CD4-positive, alpha-beta memory T cell (primary cell): ENCODE results near the gene NFKBIA. TPM values are rescaled to one million over a fixed set of nuclear protein-coding genes. Genes with fewer than 3 reads are reported as not detected.

Experiments used
- CTCF ChIA-PET: fragments of 350-600 bp; sonication (Branson Sonifier 250); formaldehyde crosslinking; loops from one replicate; lab custom pipeline; 2021; ENCODE audit warnings: inconsistent platforms; ENCODE audit not compliant: partially characterized antibody; lab: Charles Lee
- POLR2A ChIA-PET: fragments of 350-600 bp; sonication (Branson Sonifier 250); formaldehyde crosslinking; loops from one replicate; lab custom pipeline; 2021; ENCODE audit not compliant: partially characterized antibody; lab: Charles Lee
- DNase-seq, 5 donors: peaks; one replicate each; pipeline versions ENCODE4 v3.0.0 to v3.0.0-alpha.2; 2020 to 2022; ENCODE audit warnings: mixed read lengths in 1 of 5
- H3K27ac ChIP-seq: one replicate; pipeline ENCODE4 v1.7.0; 2013; ENCODE audit warnings: low read depth, low read length
- H3K27me3 ChIP-seq: 2 replicates; pipeline ENCODE4 v1.7.0; 2013; ENCODE audit warnings: mild to moderate bottlenecking, low read length, moderate library complexity; ENCODE audit not compliant: insufficient read depth
- H3K36me3 ChIP-seq: 2 replicates; pipeline ENCODE4 v1.7.0; 2013; ENCODE audit warnings: mild to moderate bottlenecking, low read length, moderate library complexity; ENCODE audit not compliant: insufficient read depth
- H3K4me1 ChIP-seq: 2 replicates; pipeline ENCODE4 v1.7.0; 2013; ENCODE audit warnings: mild to moderate bottlenecking, low read length, moderate library complexity; ENCODE audit not compliant: insufficient read depth
- H3K4me3 ChIP-seq, 2 donors: one replicate each; pipeline ENCODE4 v1.7.0; 2013; ENCODE audit warnings: low read length in 2 of 2, mild to moderate bottlenecking in 1 of 2
- H3K9me3 ChIP-seq, 2 donors: one replicate each; pipeline ENCODE4 v1.7.0; 2013; ENCODE audit warnings: low read length in 2 of 2, control low read depth in 1 of 2; ENCODE audit not compliant: control insufficient read depth in 1 of 2
- H3K27ac Mint-ChIP-seq, 7 donors: one replicate each; pipeline ENCODE4 v1.8.0; 2020 to 2021; ENCODE audit warnings: mixed read lengths in 7 of 7, mild to moderate bottlenecking in 6 of 7, inconsistent platforms in 3 of 7, moderate library complexity in 3 of 7
- H3K27me3 Mint-ChIP-seq, 2 donors: one replicate each; pipeline ENCODE4 v1.8.0; 2020 to 2021; ENCODE audit warnings: mixed read lengths in 2 of 2
- H3K36me3 Mint-ChIP-seq, 2 donors: one replicate each; pipeline ENCODE4 v1.8.0; 2020 to 2021; ENCODE audit warnings: mixed read lengths in 2 of 2, inconsistent platforms in 1 of 2, mild to moderate bottlenecking in 1 of 2
- H3K4me1 Mint-ChIP-seq, 4 donors: one replicate each; pipeline ENCODE4 v1.8.0; 2020 to 2021; ENCODE audit warnings: mixed read lengths in 4 of 4, mild to moderate bottlenecking in 1 of 4
- H3K4me3 Mint-ChIP-seq, 8 donors: one replicate each; pipeline ENCODE4 v1.8.0; 2020 to 2021; ENCODE audit warnings: mixed read lengths in 8 of 8, mild to moderate bottlenecking in 7 of 8, moderate library complexity in 6 of 8, inconsistent platforms in 3 of 8
- H3K9me3 Mint-ChIP-seq, 8 donors: one replicate each; pipeline ENCODE4 v1.8.0; 2020 to 2021; ENCODE audit warnings: mixed read lengths in 8 of 8, mild to moderate bottlenecking in 5 of 8, inconsistent platforms in 3 of 8, moderate library complexity in 1 of 8
- intact Hi-C: fragments of 100-400 bp; cut with micrococcal nuclease; formaldehyde crosslinking; loops from one replicate; pipeline ENCODE4 v1.15.1; 2023
- polyA plus RNA-seq, 2 donors: library from polyadenylated mRNA; unstranded; fragments of 300-500 nt; fragmentation: Illumina TruSeq; gene quantifications; one replicate each; pipeline ENCODE4 v1.2.3, GENCODE V29; 2021
- total RNA-seq, 2 experiments: library from RNA; stranded (reverse); gene quantifications; one replicate each; pipeline ENCODE4 v1.2.3, GENCODE V29; 2021

Gene NFKBIA
- total and polyA plus RNA-seq, 4 experiments from 2014 or later = 119 to 833 (median 227) TPM

DNA sequence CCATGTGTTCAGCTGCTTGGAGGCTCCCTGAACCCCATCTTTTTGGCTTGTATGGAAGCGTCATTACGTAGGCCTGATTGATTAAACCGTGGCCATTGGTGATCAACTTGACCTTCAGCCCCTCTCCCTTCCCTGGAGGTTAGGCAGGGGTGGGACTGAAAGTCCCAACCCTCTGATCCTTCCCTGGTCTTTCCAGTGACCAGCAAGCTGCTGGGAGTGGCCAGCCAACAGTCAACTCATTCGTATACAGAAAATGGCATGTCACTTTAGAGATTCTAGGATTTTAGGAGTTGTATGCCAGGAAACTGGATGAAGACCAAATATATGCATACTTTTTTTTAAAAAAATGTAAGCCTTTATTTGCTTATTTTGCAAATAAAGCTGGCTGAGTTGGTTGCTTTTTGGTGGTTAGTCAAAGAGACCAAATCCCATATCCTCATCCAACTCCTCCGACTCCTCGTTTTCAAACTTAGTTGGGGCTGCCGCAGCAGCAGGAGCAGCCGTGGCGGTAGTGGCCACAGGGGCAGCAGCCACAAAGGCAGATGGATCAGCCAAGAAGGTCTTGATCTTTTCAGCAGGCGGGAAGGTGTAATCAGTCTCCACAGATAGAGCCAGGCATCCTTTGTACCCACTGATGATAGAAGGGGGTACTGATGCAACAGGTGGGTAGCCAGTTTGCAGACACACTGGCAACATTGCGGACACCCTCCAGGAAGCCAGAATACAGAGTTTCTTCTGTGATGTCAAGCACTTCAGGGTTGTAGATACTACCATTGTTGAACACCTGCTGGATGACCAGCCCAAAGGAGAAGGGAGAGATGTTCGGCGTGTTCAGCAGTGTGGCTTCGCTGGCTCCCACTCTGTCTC, 16.6 kb downstream of the NFKBIA start:
- Histone ChIP-seq H3K27ac (no peak overlapping the region), H3K4me3 (no peak overlapping the region), H3K27me3 (no peaks in the 10 kb centered on the region), H3K4me1 (no peaks in the 10 kb centered on the region), H3K36me3 (no peaks in the 10 kb centered on the region), H3K9me3 (no peaks in the 10 kb centered on the region)
- CTCF ChIA-PET = interaction anchor here (1.1 kb wide), 1 partner anchor 18 kb away, joined by 4 read pairs; no protein-coding TSS in a partner anchor
- intact Hi-C loops = no loop called here
- Mint-ChIP-seq H3K4me3 (no peak overlapping the region), H3K27ac (peak overlapping the region in 1 of 7 donors; percentile 60), H3K9me3 (no peaks in the 10 kb centered on the region), H3K4me1 (peaks cover 0 to 4% (median 0%) of the 10 kb centered on the region in 4 donors), H3K27me3 (no peaks in the 10 kb centered on the region), H3K36me3 (no peaks in the 10 kb centered on the region)
- POLR2A ChIA-PET = no interaction called here
- no peak for DNase-seq

DNA sequence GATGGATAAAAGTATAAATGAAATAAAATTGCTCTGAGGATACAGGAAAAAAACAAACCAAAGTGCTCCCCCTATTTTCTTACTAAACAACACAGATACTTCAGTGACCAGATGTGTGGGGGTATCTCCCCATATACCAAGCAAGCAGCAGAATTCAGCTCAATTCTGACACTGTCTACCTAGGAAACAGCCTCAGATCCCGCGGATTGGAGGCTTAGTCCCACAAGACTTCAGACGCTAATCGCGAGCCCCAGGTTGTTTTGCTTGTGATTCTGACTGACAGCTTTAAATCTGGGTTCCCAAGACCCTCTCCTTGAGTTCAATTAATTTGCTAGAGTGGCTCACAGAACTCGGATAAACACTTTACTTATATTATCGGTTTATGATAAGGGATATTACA, 17.3 kb downstream of the NFKBIA start:
- Mint-ChIP-seq H3K27me3 (no peaks in the 10 kb centered on the region), H3K27ac (no peak overlapping the region), H3K4me3 (no peak overlapping the region), H3K9me3 (no peaks in the 10 kb centered on the region), H3K4me1 (peaks cover 0 to 4% (median 0%) of the 10 kb centered on the region in 4 donors), H3K36me3 (no peaks in the 10 kb centered on the region)
- DNase-seq = no peak
- ChIA-PET POLR2A (no interaction called here), CTCF (interaction anchor here (1.1 kb wide), 1 partner anchor 18 kb away, joined by 4 read pairs; no protein-coding TSS in a partner anchor)
- H3K9me3 ChIP-seq = no peaks in the 10 kb centered on the region
- H3K4me1 ChIP-seq = no peaks in the 10 kb centered on the region
- no peak overlapping the region for H3K27ac ChIP-seq
- H3K36me3 ChIP-seq = no peaks in the 10 kb centered on the region
- H3K27me3 ChIP-seq = no peaks in the 10 kb centered on the region
- intact Hi-C loops = no loop called here
- H3K4me3 ChIP-seq = no peak overlapping the region

DNA sequence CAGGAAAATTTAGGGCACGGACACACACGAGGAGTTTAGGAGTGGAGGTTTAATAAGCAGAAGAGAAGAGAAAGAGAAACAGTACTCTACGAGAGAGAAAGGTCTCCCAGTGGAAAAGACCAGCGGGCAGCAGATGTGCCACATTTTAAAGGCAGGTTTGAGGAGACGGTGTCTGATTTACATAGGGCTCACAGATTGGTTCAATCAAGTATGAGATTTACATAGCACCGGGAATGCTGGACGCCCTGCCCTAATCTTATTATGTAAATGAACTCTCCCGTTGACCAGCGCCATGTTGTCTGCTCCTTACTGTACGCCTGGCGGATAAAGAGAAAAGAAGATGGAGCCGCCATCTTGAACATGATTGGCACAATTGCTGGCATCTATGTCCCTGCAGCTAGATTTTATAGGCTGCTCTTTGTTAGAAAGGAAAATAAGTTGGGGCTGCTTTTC, 17.9 kb downstream of the NFKBIA start:
- no peaks in the 10 kb centered on the region for H3K36me3 ChIP-seq
- ChIA-PET POLR2A (no interaction called here), CTCF (no interaction called here)
- Mint-ChIP-seq H3K27me3 (no peaks in the 10 kb centered on the region), H3K27ac (peak overlapping the region in 1 of 7 donors; percentile 68), H3K36me3 (no peaks in the 10 kb centered on the region), H3K4me3 (no peak overlapping the region), H3K9me3 (no peaks in the 10 kb centered on the region), H3K4me1 (peaks cover 0 to 4% (median 0%) of the 10 kb centered on the region in 4 donors)
- H3K4me1 ChIP-seq = no peaks in the 10 kb centered on the region
- H3K4me3 ChIP-seq = no peak overlapping the region
- H3K27me3 ChIP-seq = no peaks in the 10 kb centered on the region
- H3K9me3 ChIP-seq = no peaks in the 10 kb centered on the region
- H3K27ac ChIP-seq = no peak overlapping the region
- DNase-seq = no peak
- intact Hi-C loops = no loop called here

DNA sequence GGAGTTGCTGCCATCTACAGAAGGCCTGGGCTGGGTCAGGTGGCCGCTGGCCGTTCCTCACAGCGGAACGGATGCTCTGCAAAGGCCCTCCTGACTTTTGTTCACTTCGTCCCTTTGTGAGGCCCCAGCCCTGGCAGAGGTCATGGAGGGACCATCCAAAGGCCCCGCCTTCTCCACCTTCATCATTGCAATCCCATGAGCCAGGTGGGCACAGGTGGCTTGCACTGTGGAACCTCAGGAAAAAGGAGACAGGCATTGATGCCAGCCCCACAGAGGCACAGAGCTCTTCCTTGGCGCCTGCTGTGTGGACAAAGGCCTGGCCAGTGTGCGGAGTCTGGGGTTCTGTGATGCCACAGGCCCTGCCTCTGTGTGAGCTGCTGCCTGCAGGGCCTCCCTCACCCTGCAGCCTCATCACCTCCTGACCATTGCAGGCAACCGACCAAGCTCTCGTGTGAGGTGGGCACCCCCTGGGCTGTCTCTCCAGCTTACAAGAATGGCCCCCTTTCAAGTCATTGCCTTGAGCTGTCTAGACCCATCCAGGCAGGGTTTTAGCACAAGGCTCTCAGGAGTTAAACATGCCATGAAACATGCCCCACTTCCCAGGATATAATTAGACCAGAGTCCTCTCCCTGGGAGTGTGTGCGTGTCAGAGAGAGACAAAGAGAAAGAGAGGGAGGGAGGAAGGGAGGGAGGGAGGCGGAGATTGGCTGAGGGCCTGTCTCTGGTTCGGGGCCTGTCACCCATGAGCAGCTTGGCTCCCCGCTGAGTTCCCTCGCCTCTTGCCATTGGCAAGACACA, 19.3 kb downstream of the NFKBIA start:
- ChIA-PET CTCF (interaction anchor here (0.9 kb wide), 1 partner anchor 80 kb away, joined by 3 read pairs; no protein-coding TSS in a partner anchor), POLR2A (no interaction called here)
- H3K4me1 ChIP-seq = no peaks in the 10 kb centered on the region
- H3K27ac Mint-ChIP-seq = no peak overlapping the region
- peaks cover 0 to 4% (median 0%) of the 10 kb centered on the region in 4 donors for H3K4me1 Mint-ChIP-seq
- H3K27me3 Mint-ChIP-seq = no peaks in the 10 kb centered on the region
- no peaks in the 10 kb centered on the region for H3K9me3 Mint-ChIP-seq
- intact Hi-C loops = no loop called here
- H3K36me3 ChIP-seq = no peaks in the 10 kb centered on the region
- no peaks in the 10 kb centered on the region for H3K9me3 ChIP-seq
- no peak overlapping the region for H3K4me3 ChIP-seq
- H3K36me3 Mint-ChIP-seq = no peaks in the 10 kb centered on the region
- H3K27ac ChIP-seq = no peak overlapping the region
- no peaks in the 10 kb centered on the region for H3K27me3 ChIP-seq
- DNase-seq = no peak
- H3K4me3 Mint-ChIP-seq = no peak overlapping the region

DNA sequence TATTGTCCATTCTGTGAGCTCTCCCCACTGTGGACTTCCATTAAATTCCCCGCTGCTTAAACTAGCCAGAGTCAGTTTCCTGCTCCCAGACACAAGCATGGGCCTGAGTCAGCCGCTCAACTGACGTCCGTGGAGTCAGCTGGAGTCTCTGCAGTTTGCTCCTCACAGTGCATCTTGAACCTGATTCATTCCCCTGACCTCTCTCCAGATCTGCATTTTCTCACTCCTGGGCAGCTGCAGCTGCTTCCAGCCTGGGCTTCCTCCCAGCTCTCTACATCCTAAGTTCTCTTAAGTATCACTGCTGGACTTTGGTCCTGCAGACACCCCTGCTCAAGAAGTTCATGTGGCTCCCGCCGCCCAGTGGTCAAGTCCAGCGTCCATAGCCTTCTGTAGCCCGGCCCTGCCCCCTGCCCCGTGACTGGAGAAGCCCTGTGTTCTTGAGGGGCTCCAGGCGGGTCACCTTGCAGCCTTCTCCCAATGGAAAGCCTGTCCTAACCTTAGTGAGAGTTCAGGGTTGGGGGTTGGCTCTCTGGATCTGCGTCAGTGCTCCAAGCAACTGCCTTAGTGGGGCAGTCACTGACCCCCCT, 20.0 kb downstream of the NFKBIA start:
- H3K4me3 Mint-ChIP-seq = no peak overlapping the region
- POLR2A ChIA-PET = no interaction called here
- H3K4me1 Mint-ChIP-seq = peaks cover 0 to 4% (median 0%) of the 10 kb centered on the region in 4 donors
- H3K27me3 Mint-ChIP-seq = no peaks in the 10 kb centered on the region
- DNase-seq = no peak
- CTCF ChIA-PET = interaction anchor here (0.6 to 0.9 kb wide), 2 partner anchors 79 to 132 kb away, joined by 3 read pairs; no protein-coding TSS in a partner anchor
- H3K4me3 ChIP-seq = no peak overlapping the region
- H3K27me3 ChIP-seq = no peaks in the 10 kb centered on the region
- no peaks in the 10 kb centered on the region for H3K9me3 Mint-ChIP-seq
- intact Hi-C loops = no loop called here
- no peaks in the 10 kb centered on the region for H3K36me3 Mint-ChIP-seq
- peak overlapping the region in 1 of 7 donors; percentile 66 for H3K27ac Mint-ChIP-seq
- no peaks in the 10 kb centered on the region for H3K9me3 ChIP-seq
- no peaks in the 10 kb centered on the region for H3K36me3 ChIP-seq
- H3K27ac ChIP-seq = no peak overlapping the region
- H3K4me1 ChIP-seq = no peaks in the 10 kb centered on the region

DNA sequence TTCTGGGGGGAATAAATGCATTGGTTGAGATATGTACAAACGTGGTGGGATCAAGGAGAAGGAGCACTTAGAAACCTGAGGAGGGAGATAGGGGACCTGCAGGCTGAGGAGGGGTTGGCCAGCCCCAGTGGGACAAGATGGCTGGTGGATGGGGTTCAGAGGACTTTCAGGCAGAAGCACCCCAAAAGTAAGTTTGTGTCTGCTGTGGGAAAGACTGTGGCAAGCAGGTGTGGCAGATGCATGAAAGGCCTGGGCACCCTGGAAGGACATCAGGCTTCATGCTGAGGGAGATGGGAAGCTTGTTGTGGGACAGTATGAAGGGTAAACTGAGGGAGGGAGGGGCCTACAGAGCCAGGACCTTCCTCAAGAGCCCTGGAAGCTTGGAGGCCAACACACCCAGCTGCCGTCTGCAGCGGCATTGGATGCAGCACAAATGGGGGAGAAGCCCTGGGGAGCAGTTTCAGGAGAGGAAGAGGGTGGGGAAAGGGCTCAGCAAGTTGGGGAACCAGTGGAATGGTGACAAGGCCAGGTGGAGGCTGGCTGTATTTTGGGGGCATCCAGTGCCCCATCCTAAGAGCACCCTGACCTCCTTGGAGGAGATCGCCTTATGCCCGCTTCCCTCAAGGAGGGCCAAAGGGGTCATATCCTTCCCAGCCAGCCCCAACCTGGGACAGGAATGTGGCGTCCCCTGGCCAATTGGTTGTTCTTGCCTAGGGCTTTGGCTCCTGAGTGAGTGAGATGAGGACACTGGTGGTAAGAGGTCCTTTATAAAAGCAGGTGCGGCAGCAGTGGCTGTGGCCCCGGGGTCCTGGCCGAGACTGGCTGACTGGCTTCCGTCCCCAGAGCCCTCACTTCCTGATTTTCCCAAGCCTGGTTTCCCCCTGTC, 20.7 kb downstream of the NFKBIA start:
- CTCF ChIA-PET = interaction anchor here (0.6 to 0.9 kb wide), 2 partner anchors 78 to 131 kb away, joined by 3 read pairs; no protein-coding TSS in a partner anchor
- no peaks in the 10 kb centered on the region for H3K36me3 Mint-ChIP-seq
- no peaks in the 10 kb centered on the region for H3K36me3 ChIP-seq
- H3K9me3 ChIP-seq = no peaks in the 10 kb centered on the region
- no peaks in the 10 kb centered on the region for H3K9me3 Mint-ChIP-seq
- H3K4me3 ChIP-seq = no peak overlapping the region
- H3K4me1 ChIP-seq = no peaks in the 10 kb centered on the region
- H3K27ac ChIP-seq = no peak overlapping the region
- H3K27me3 ChIP-seq = no peaks in the 10 kb centered on the region
- POLR2A ChIA-PET = no interaction called here
- intact Hi-C loops = no loop called here
- H3K4me1 Mint-ChIP-seq = peaks cover 0 to 4% (median 0%) of the 10 kb centered on the region in 4 donors
- H3K4me3 Mint-ChIP-seq = no peak overlapping the region
- DNase-seq = no peak
- H3K27ac Mint-ChIP-seq = peak overlapping the region in 1 of 7 donors; percentile 5
- no peaks in the 10 kb centered on the region for H3K27me3 Mint-ChIP-seq
